ENCODE results near the gene CACNA1D. TPM values are rescaled to one million over a fixed set of nuclear protein-coding genes. Genes with fewer than 3 reads are reported as not detected.
A peak's percentile ranks its signal among the peaks of the same experiment; 100 is the strongest.

The CACNA1D gene
- total and polyA plus RNA-seq, 7 experiments from 2014 or later = 0.61 to 2.0 (median 0.70) TPM; not detected in 4

DNA sequence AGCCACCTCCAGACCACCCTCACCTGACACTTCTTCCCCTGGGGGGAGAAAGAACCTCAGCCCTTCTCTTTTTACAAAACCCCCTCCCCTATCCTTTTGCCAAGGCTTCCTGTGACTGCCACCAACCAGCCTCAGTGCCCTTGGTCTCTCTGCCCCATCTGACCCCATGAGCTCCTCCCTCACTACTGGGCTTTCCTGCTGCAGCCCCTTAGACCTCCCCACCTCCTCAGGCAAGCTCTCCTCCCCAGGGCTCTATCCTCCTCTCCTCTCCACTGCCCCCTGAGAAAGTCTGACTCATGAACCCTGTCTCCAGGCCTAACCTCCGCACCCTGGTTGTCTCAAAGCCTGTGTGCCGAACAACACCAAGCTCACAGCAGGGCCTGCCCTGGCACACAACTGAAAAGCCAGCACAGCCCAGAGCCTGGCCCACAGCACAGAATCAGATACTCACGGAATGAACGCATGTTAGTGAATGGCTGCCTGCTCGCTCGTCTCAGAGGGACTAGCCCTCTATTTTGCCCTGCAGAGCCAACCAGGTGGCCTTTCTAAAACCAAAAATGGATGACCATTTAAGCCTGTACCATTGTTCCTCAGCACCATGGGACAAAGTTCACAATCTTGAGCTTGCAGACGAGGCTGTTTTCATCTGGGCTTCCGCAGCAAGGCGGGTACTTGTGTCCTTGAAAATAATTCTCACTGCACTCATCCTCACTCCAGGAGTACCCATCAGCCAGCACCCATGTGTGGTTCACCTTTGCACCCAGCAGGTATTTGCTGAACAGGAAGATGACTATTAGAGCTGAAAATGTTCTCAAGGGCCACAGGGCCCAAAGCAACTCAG lies 350.1 kb downstream of the CACNA1D start:
- ATAC-seq (no peak), DNase-seq (no peak)
- Mint-ChIP-seq H3K9me3 (no peaks in the 10 kb centered on the region), H3K27ac (no peak overlapping the region), H3K27me3 (peaks cover 39 to 70% (median 52%) of the 10 kb centered on the region in 5 donors), H3K36me3 (peaks cover 0 to 3% (median 0%) of the 10 kb centered on the region in 5 donors), H3K4me1 (peaks cover 0 to 8% (median 0%) of the 10 kb centered on the region in 7 donors), H3K4me3 (peak overlapping the region in 7 of 10 donors; percentile 12 to 69 (median 47))
- POLR2A ChIA-PET = no interaction called here
- CTCF ChIA-PET = no interaction called here
- Histone ChIP-seq H3K27ac (ENCODE audit: low read depth, low read length) (no peak overlapping the region), H3K4me1 (ENCODE audit: control insufficient read depth in 2 of 2, insufficient read depth in 2 of 2, low read length in 2 of 2) (no peaks in the 10 kb centered on the region), H3K4me3 (ENCODE audit: low read length) (no peak overlapping the region), H3K36me3 (ENCODE audit: control insufficient read depth in 2 of 3, insufficient read depth in 3 of 3, low read length in 3 of 3) (no peaks in the 10 kb centered on the region), H3K9me3 (ENCODE audit: control insufficient read depth in 2 of 3, low read length in 3 of 3) (no peaks in the 10 kb centered on the region), H3K27me3 (ENCODE audit: control insufficient read depth in 2 of 2, insufficient read depth in 2 of 2, low read length in 2 of 2) (peaks cover 0 to 13% of the 10 kb centered on the region in 2 donors)
- intact Hi-C loops (cut with micrococcal nuclease) = no loop called here

DNA sequence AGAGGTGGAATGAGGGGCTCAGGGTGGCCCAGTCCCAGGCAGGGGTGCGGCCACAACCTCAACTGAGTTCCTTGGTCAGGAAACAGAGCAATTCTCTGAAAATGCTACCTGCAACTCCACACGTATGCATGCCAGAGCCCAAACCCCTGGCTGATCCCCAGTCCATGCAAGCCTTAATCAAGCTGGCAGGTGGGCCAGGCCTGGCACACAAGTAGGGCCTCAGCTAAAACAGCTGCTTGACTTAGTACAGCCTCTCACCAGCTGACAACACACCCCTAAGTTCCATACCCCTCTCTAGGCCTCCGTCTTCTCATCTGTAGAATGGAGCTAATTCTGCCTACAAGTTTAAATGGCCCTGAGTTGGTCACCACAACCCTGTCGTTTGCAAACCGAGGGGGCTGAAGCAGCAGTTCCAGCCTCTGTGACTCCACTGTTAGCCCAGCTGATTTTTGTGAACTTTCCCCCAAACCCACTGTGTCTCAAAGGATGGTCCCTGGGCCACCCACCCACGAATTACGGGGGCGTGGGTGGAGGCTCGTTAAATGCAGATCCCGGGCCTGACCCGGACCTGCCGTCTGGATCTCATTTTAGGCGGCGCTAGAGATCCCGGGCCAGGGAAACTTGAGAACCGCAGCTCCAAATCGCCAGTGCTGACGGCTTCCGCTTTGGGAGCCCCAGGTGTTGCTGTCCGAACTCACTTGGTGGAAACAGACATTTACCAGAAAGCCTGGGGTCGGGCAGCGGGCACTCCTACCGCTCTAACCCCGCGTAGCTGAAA lies 350.9 kb downstream of the CACNA1D start:
- Mint-ChIP-seq H3K27ac (no peak overlapping the region), H3K36me3 (peaks cover 0 to 3% (median 0%) of the 10 kb centered on the region in 5 donors), H3K4me3 (peak overlapping the region in 8 of 10 donors; percentile 16 to 69 (median 60)), H3K4me1 (peaks cover 0 to 8% (median 0%) of the 10 kb centered on the region in 7 donors), H3K27me3 (peaks cover 45 to 68% (median 57%) of the 10 kb centered on the region in 5 donors), H3K9me3 (no peaks in the 10 kb centered on the region)
- intact Hi-C loops (cut with micrococcal nuclease) = no loop called here
- Histone ChIP-seq H3K36me3 (ENCODE audit: control insufficient read depth in 2 of 3, insufficient read depth in 3 of 3, low read length in 3 of 3) (no peaks in the 10 kb centered on the region), H3K4me3 (ENCODE audit: low read length) (no peak overlapping the region), H3K9me3 (ENCODE audit: control insufficient read depth in 2 of 3, low read length in 3 of 3) (no peaks in the 10 kb centered on the region), H3K27ac (ENCODE audit: low read depth, low read length) (no peak overlapping the region), H3K4me1 (ENCODE audit: control insufficient read depth in 2 of 2, insufficient read depth in 2 of 2, low read length in 2 of 2) (no peaks in the 10 kb centered on the region), H3K27me3 (ENCODE audit: control insufficient read depth in 2 of 2, insufficient read depth in 2 of 2, low read length in 2 of 2) (peaks cover 0 to 13% of the 10 kb centered on the region in 2 donors)
- CTCF ChIA-PET = no interaction called here
- POLR2A ChIA-PET = no interaction called here
- no peak for DNase-seq
- no peak for ATAC-seq

DNA sequence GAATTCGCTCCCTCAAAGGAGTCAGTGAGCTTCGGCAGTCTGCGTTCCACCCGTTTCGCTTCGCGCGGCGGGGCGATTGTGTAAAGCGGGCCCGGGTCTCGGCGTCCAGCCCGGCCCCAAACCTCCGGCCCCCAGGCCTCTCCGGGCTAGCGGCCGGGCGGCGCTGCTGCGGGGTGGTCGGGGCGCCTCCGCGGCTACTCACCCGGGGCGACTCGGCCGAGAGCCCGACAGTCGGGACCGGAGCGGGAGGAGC lies 351.4 kb downstream of the CACNA1D start:
- ChIA-PET POLR2A (no interaction called here), CTCF (no interaction called here)
- intact Hi-C loops (cut with micrococcal nuclease) = no loop called here
- no peak overlapping the region for H3K4me3 ChIP-seq (ENCODE audit: low read length)
- no peaks in the 10 kb centered on the region for H3K9me3 ChIP-seq (ENCODE audit: control insufficient read depth in 2 of 3, low read length in 3 of 3)
- peaks cover 0 to 13% of the 10 kb centered on the region in 2 donors for H3K27me3 ChIP-seq (ENCODE audit: control insufficient read depth in 2 of 2, insufficient read depth in 2 of 2, low read length in 2 of 2)
- peaks cover 0 to 3% (median 0%) of the 10 kb centered on the region in 5 donors for H3K36me3 Mint-ChIP-seq
- no peaks in the 10 kb centered on the region for H3K9me3 Mint-ChIP-seq
- peak overlapping the region in 7 of 10 donors; percentile 12 to 69 (median 59) for H3K4me3 Mint-ChIP-seq
- peaks cover 46 to 68% (median 57%) of the 10 kb centered on the region in 5 donors for H3K27me3 Mint-ChIP-seq
- no peak overlapping the region for H3K27ac ChIP-seq (ENCODE audit: low read depth, low read length)
- no peaks in the 10 kb centered on the region for H3K4me1 ChIP-seq (ENCODE audit: control insufficient read depth in 2 of 2, insufficient read depth in 2 of 2, low read length in 2 of 2)
- ATAC-seq (no peak), DNase-seq (no peak)
- no peak overlapping the region for H3K27ac Mint-ChIP-seq
- H3K36me3 ChIP-seq (ENCODE audit: control insufficient read depth in 2 of 3, insufficient read depth in 3 of 3, low read length in 3 of 3) = no peaks in the 10 kb centered on the region
- peaks cover 0 to 8% (median 0%) of the 10 kb centered on the region in 7 donors for H3K4me1 Mint-ChIP-seq

DNA sequence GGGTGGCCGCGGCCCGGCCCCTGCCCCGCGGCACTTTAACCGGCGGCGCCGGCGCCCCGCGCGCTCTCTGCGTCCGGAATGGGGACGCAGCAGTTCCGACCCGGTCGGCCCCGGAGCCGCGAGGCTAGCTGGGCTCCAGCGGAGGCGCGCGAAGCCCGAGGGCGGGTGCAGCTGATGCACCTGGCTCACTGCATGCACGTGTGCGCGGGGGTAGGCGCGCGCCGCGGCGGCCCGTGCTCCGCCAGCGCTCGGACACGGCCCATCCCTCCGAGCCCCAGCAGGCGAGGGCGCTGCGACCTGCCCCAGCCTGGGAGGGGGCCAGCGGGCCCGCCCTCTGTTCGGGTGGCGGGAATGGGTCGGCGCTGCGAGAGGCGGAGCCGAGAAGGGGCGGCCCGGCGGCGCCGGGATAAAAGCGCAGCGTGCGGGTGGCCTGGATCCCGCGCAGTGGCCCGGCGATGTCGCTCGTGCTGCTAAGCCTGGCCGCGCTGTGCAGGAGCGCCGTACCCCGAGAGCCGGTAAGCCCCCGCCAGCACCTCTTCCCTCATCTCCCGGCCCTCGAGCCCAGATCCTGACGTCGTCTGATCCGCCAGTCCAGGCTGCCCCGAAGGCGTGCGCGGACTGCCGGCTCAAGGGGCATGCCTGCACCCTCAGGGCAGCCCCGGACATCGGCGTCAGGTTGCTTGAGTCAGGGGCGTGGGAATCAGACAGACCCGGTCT lies 351.9 kb downstream of the CACNA1D start, which contains the start of the genes CHDH and IL17RB:
CHDH (minus strand) TSS at position 286 of the 717 bp plus-strand sequence. CDS start 22,411 bp downstream, outside the sequence.
IL17RB (plus strand) TSS at position 435 of the 717 bp plus-strand sequence; CDS start at position 456, 21 bp downstream.
- H3K4me1 Mint-ChIP-seq = peaks cover 0 to 8% (median 0%) of the 10 kb centered on the region in 7 donors
- no peak within 1 kb of the TSS for H3K27ac Mint-ChIP-seq
- POLR2A ChIA-PET = no interaction called here
- no peaks in the 10 kb centered on the region for H3K36me3 ChIP-seq (ENCODE audit: control insufficient read depth in 2 of 3, insufficient read depth in 3 of 3, low read length in 3 of 3)
- no peaks in the 10 kb centered on the region for H3K9me3 ChIP-seq (ENCODE audit: control insufficient read depth in 2 of 3, low read length in 3 of 3)
- no peak within 1 kb of the TSS for H3K27ac ChIP-seq (ENCODE audit: low read depth, low read length)
- intact Hi-C loops (cut with micrococcal nuclease) = no loop called here
- H3K4me3 Mint-ChIP-seq = peak within 1 kb of the TSS; percentile 48 to 76 (median 64)
- H3K27me3 Mint-ChIP-seq = peaks cover 51 to 68% (median 57%) of the 10 kb centered on the region in 5 donors
- H3K4me3 ChIP-seq (ENCODE audit: low read length) = no peak within 1 kb of the TSS
- DNase-seq = peak in 2 of 9 donors; percentile 5 to 39
- peaks cover 0 to 3% (median 0%) of the 10 kb centered on the region in 5 donors for H3K36me3 Mint-ChIP-seq
- no peaks in the 10 kb centered on the region for H3K9me3 Mint-ChIP-seq
- H3K4me1 ChIP-seq (ENCODE audit: control insufficient read depth in 2 of 2, insufficient read depth in 2 of 2, low read length in 2 of 2) = no peaks in the 10 kb centered on the region
- CTCF ChIA-PET = no interaction called here
- peaks cover 0 to 13% of the 10 kb centered on the region in 2 donors for H3K27me3 ChIP-seq (ENCODE audit: control insufficient read depth in 2 of 2, insufficient read depth in 2 of 2, low read length in 2 of 2)
- ATAC-seq = peak; percentile 43

DNA sequence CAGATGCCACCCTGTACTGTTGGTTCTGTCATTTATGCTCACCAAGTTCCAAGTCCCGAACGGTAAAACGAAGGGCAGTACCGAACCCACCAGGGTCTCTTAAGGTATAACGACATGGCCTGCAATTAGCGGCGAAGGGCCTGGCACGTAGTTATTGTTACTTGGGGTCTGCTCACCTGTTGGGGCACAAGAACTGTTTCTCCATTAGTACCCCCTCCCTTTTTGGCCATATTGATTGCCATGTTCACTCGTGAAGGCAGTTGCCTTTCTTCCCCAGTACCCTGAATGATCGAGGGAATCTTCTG lies 352.4 kb downstream of the CACNA1D start:
- POLR2A ChIA-PET = no interaction called here
- peaks cover 53 to 70% (median 58%) of the 10 kb centered on the region in 5 donors for H3K27me3 Mint-ChIP-seq
- intact Hi-C loops (cut with micrococcal nuclease) = no loop called here
- H3K4me1 ChIP-seq (ENCODE audit: control insufficient read depth in 2 of 2, insufficient read depth in 2 of 2, low read length in 2 of 2) = no peaks in the 10 kb centered on the region
- CTCF ChIA-PET = no interaction called here
- H3K27ac Mint-ChIP-seq = no peak overlapping the region
- H3K4me3 Mint-ChIP-seq = peak overlapping the region; percentile 48 to 76 (median 64)
- no peaks in the 10 kb centered on the region for H3K36me3 ChIP-seq (ENCODE audit: control insufficient read depth in 2 of 3, insufficient read depth in 3 of 3, low read length in 3 of 3)
- DNase-seq (no peak), ATAC-seq (no peak)
- H3K27ac ChIP-seq (ENCODE audit: low read depth, low read length) = no peak overlapping the region
- H3K4me1 Mint-ChIP-seq = peaks cover 0 to 8% (median 0%) of the 10 kb centered on the region in 7 donors
- H3K9me3 Mint-ChIP-seq = no peaks in the 10 kb centered on the region
- no peaks in the 10 kb centered on the region for H3K9me3 ChIP-seq (ENCODE audit: control insufficient read depth in 2 of 3, low read length in 3 of 3)
- peaks cover 0 to 13% of the 10 kb centered on the region in 2 donors for H3K27me3 ChIP-seq (ENCODE audit: control insufficient read depth in 2 of 2, insufficient read depth in 2 of 2, low read length in 2 of 2)
- H3K4me3 ChIP-seq (ENCODE audit: low read length) = no peak overlapping the region
- H3K36me3 Mint-ChIP-seq = peaks cover 0 to 3% (median 0%) of the 10 kb centered on the region in 5 donors

DNA sequence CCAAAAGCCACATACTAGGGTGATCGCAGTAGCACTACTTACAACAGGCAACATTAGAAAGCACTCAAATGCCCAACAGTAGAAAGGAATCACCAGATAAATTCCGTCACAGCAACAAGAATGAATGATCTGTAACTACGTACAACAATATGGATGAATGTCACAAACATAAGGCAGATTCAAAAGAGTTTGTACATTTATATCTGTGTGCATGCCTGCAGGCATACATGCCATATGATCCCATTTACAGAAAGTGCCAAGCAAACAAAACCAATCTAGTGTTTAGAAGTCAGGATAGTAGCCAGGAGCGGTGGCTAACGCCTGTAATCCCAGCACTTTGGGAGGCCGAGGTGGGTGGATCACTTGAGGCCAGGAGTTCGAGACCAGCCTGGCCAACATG lies 355.5 kb downstream of the CACNA1D start:
- no peaks in the 10 kb centered on the region for H3K9me3 Mint-ChIP-seq
- peaks cover 36 to 49% (median 46%) of the 10 kb centered on the region in 5 donors for H3K27me3 Mint-ChIP-seq
- H3K36me3 ChIP-seq (ENCODE audit: control insufficient read depth in 2 of 3, insufficient read depth in 3 of 3, low read length in 3 of 3) = no peaks in the 10 kb centered on the region
- H3K36me3 Mint-ChIP-seq = peaks cover 0 to 3% (median 0%) of the 10 kb centered on the region in 5 donors
- H3K27ac Mint-ChIP-seq = no peak overlapping the region
- peaks cover 0 to 13% of the 10 kb centered on the region in 2 donors for H3K27me3 ChIP-seq (ENCODE audit: control insufficient read depth in 2 of 2, insufficient read depth in 2 of 2, low read length in 2 of 2)
- DNase-seq (no peak), ATAC-seq (no peak)
- H3K4me1 ChIP-seq (ENCODE audit: control insufficient read depth in 2 of 2, insufficient read depth in 2 of 2, low read length in 2 of 2) = no peaks in the 10 kb centered on the region
- H3K4me1 Mint-ChIP-seq = peaks cover 0 to 8% (median 0%) of the 10 kb centered on the region in 7 donors
- ChIA-PET POLR2A (no interaction called here), CTCF (no interaction called here)
- H3K4me3 Mint-ChIP-seq = no peak overlapping the region
- no peaks in the 10 kb centered on the region for H3K9me3 ChIP-seq (ENCODE audit: control insufficient read depth in 2 of 3, low read length in 3 of 3)
- no peak overlapping the region for H3K27ac ChIP-seq (ENCODE audit: low read depth, low read length)
- intact Hi-C loops (cut with micrococcal nuclease) = no loop called here
- no peak overlapping the region for H3K4me3 ChIP-seq (ENCODE audit: low read length)

Data from naive thymus-derived CD4-positive, alpha-beta T cell (primary cell).